Activated CD8-positive, alpha-beta memory T cell treated with anti-CD3 and anti-CD28 coated beads for 24 hours (primary cell): ENCODE data around the gene TMEM19.

Experiments used
- DNase-seq: peaks from one replicate; pipeline ENCODE4 v3.0.0-alpha.2; 2020

Gene TMEM19

DNA sequence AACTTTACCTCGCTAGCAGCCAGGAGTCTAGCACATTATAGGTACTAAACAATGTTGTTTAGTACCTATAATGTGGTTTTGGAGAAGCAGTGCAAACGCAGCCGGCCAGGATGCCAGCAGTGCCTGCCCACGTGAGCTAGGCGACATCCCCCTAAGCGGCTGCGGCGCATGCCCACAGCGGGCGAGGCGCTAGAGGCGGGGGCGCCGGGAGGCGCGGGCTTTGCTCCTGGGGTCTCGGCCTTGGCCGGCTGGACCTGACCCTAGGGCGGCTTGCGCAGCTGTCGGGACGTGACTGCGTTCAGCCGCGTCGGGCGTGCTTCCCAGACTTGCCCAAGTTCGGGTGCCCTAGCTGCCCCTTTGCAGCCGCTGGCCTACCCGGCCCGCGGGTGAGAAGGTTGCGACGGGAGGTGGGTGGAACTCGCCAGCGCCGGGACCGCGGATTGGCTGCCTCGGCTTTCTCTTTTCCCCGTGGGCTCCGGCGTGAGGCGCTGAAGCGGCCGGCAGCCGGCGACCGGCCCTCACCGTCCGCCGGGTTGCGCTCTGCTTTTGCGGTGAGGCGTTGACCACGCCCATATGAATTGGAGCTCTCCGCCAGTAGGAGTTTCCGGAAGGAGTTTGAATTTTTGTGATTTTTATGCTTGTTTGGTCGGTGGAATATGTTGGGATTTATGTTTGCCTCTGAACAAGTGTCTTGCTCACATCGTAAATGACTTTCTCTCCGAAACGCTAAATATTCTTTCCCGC lies at the start of gene TMEM19:
TMEM19 (plus strand) TSS at position 169 of the 744 bp plus-strand sequence. CDS start 599 bp downstream, outside the sequence.
- peak; percentile 93 for DNase-seq

DNA sequence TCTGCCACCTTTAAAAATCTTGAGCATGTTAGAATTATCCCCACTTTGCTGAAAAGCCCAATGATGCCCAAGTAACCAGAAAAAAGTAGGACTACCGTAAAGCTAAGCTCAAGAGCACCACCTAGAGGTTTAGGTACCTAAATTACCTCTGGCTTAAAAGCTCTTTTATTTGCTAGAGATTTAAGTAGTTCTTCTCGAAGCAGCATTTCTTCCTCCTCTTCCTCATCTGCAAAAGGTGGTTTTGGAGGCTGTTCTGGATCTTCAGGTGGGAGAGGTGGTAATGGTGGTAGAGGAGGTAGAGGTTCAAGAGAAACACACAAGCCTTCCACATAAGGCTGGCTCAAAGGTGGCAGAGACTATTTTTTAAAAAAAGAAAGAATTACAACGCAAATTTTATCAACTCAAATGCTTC lies 49.2 kb upstream of the TMEM19 start:
- DNase-seq, result no peak

DNA sequence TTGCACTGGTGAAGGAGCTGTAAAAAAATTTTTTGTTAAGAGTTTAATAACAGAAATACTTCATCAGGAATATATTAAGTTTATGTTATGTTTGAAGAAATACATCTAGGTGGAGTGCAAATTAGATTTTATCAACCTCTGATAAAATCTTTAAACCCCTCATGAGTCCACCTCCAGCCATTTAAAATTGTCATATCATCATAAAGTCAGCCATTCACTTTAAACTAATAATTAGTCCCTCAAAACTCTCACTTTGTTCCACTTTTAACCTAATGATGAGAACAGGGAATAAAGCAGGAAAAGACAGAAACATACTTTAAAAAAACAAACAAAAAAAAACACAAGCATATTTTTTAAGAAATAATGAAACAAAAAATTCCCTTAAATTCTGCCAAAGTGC lies 47.4 kb upstream of the TMEM19 start:
- DNase-seq, result no peak

DNA sequence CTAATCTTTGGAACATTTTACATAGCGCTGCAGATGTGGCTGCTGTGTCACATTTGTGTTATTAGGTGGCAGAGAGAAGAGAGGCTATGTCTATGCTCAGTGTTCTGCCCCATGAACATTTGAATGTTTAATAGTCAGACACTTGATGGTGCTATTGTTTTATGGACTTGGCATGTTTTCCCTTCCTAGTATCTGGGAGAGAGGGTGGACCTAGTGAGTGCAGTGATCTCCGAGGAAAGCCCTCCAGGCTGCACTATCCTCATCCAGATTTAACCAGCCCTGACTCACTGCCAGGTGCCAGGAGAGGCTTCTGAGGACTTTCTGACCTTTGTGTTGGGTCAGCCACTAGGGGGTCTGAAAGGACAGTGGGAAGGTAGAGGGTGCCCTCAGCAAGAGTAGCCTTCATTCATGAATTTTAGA lies 46.5 kb upstream of the TMEM19 start:
- no peak for DNase-seq

DNA sequence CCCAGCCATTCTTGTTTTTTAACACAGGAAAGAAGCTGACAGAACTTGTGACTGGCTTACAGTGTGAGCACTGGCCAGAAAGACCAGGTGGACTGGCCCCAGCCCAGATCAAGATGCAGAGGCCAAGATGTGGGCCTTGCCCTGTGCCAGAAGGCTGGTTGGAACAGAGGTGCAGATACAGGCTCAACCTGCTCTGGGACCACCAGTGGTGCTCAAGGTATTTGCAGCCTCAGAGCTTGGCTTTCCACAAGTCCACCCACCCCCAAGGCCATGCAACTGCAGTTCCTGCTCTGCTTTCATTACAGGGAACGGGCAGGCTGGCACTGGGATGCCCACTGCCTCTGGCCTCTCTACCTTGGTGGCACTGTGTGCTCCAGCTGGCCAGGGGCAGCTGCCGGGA lies 45.6 kb upstream of the TMEM19 start:
- DNase-seq, result no peak

DNA sequence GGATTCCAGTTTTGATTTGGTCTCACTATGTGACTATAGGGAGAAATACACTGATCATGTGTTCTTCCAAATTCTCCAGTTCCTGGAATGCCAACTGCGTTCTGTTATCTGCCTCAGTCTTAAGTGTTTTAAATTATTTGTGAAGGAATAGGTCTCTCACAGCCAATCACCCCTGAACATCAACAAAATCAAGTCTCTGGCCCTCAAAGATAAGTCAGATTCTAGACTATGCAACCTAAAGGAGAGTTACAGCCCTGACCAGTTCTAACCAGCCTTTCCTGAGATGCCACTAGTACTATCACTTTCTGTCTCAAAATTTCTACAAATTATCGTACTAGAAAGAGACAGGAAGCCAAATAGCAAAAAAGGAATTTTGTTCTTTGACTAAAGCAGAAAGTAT lies 44.5 kb upstream of the TMEM19 start:
- DNase-seq, result no peak

DNA sequence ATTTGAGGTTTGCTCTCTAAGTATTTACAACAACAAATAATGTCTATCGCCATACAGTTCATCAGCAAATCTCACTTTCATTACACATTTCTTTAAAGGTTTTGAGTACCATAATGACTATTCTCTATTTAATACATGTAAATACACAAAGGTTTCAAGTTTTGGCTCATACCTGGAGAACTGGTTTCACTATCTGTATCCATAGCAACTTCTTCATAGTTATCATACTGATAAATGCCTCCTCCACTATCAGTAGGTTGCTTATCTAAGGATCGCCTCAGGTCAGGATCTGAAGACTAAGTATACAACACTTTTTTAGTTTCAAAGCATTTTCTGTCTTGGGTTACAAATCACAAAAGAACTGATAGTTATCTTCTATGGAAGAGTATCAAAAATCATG lies 43.6 kb upstream of the TMEM19 start:
- no peak for DNase-seq

DNA sequence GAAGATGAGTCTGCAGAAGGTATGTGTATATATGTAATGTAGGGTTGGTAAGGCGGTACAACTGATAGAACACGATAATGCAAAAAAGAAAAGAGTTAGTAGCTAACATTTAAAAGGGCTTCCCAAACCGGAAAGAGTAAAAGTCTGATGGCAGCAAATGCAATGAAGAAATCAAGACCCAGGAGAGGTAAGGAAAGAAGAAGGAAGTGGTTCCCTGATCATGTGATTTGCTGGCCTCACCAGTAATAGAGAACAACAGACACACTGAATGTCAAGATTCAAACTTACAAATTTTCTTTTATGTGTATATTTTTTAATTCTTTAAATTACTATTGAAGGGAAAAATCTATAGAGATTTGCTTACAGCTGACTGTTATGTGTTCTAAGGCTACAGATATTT lies 40.6 kb upstream of the TMEM19 start:
- DNase-seq, result no peak

DNA sequence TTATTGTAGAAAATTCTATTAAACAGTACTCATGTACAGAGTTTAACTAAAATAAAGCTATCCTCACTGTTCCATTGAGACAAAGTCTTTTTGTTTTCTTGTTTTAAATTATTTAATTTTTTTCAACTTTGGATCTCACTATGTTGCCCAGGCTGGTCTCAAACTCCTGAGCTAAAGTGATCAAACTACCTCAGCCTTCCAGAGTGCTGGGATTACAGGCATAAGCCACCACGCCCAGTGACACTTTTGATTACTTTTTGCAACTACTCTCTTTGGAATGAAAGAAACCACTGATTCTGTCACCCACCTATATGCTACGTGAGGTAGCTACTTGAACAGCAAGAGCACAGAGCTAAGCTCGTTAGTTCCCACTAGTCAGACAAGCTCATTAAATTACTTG lies 39.4 kb upstream of the TMEM19 start:
- no peak for DNase-seq

DNA sequence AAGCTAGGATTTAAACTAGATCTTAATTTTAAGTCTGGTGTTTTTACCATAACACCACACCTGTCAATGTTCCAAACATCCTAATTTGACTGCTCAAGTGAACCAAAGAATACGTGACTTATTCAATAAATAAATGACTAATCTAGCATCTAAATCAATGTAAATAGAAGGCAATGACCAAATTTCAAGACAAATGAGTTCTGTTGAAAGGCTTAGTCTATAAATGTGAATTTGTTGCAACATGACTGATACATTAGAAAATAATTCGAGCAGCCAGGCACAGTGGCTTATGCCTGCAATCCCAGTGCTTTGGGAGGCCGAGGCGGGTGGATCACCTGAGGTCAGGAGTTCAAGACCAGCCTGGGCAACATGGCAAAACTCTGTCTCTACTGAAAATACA lies 37.3 kb upstream of the TMEM19 start:
- no peak for DNase-seq

DNA sequence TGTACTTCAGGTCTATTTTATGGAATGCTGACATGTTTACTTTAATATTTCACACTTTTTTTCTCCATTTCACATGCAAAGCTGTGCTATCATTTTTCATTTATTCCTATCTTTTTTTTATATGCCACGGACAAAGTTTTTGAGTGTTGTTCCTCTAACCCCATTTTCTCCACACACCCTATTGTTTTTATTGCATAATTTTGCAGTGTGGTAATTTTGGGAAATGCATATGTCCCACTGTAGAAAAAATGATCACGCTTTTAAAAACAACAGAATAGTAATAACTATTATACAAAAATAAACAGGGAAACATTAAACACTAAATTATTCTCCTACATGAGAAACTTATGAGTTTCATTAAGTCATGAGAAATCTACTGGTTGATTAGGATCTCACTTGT lies 36.5 kb upstream of the TMEM19 start:
- no peak for DNase-seq

DNA sequence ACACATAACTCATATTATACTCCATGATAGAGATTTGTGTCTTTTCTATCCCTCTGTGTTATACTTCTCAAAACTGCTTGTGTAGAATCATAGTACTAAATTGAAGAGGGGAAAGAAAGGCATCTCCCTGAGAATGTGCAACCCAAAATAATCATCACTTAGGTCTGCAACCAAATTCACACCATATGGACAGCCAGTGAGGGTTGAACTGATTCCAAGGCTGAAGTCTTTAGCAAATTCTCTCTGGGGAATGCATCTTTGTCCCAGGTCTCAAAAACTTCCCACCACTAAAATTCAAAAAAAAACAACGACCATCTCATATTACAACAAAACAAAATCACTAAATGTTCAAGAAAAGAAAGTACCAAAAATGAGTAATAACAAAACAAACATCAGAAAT lies 33.2 kb upstream of the TMEM19 start:
- no peak for DNase-seq

DNA sequence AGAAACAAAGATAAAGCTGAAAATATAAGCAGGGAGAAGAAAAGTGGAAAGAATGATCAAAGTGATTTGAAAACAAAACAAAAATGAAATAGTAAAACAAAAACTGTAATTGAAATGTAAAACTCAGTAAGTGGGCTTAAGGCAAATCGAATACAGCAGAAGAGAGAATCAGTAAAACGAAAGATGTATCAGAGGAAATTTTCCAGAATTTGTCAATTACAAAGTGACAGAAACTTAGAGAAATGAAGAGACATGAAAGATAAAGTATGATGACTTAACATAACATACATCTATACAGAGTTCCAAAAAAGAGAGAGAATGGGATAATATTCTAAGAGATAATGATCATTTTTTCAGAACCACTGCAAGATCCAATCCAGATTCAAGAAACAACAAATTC lies 32.7 kb upstream of the TMEM19 start:
- no peak for DNase-seq

DNA sequence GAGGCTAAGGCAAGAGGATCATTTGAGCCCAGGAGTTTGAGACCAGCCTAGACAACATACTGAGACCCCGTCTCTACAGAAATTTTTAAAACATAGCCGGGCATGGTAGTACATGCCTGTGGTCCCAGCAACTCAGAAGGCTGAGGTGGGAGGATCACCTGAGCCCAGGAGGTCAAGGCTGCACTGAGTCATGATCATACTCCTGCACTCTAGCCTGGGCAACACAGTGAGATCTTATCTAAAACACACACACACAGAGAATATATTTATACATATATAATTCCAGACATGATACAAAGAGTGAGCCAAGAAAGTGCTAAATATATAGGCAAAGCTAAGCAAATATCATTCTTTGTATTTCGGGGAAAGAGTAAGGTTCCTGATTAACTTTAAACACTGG lies 31.7 kb upstream of the TMEM19 start:
- no peak for DNase-seq

DNA sequence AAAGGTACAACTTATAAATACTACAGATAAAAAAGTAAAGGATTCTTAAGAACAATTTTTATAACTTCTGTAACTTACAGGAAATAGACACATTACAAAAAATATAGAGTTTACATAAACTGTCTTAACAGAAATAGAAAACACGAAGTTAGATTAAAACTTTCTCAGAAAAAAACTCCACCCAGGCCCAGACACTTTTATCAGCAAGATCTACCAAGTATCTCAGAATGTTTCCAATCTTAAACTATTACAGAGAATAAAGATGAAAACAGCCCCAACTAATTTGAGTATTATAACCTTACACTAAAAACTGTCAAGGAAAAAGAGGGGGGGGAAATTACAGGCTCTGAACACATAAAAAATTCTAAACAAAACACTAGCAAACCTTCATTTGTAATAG lies 30.4 kb upstream of the TMEM19 start:
- DNase-seq, result no peak

DNA sequence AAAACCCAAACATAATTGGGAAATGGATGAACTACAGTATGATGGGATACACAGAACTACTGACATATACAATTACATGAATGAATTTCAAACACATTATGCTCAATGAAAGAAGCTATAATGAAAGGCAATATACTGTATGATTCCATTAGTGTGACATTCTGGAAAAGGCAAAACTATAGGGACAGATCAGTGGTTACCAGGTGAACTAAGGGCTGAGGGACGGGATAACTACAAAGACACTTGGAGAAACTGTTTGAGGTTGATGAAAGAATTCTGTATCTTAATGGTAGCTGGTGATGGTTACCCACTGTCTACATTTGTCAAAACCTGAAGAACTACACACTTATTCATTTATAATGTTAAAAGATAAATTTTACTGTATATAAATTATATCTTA lies 30.0 kb upstream of the TMEM19 start:
- DNase-seq, result no peak

DNA sequence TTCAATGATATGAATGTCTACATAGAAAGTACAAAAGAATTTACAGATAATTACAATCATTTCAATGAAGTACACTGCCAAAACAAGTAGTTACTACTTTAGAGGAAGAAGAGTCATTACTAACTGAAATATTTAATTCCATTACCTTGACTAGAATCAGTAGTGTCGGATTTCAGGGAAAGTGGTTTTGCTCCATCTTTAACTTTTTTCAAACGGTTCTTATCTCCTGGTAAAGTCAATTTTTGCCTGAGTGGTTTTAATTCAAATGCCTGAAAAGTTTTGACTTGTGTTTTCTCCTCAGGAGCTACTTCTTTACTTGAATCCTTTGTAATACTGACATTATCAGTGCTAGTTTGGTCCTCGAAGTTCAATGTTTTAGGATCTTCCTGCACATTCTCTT lies 29.1 kb upstream of the TMEM19 start:
- no peak for DNase-seq

DNA sequence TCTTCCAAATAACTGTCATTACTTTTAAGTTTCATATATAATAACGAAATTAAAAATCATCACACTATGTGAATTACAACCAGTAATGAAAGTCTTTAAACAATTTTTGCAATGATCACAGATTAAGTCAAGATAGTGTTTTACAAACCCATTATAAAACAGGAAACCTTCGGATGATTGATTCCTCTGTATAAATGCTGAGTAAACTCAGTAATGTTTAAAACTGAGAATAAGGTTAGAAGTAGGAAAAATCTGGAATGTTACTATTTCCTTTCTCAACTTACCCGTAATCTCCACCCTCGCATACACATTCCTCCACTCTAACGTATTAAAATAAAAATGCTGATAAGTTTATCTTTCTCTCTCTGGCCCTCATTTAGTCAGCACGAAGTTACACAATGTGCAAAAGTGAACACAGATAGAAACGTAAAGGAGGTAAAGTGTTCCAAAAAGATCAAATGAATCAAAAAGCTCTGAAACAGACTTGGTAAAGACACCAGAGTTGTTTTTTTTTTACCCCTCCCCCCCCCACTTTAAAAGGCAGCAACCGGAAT lies 23.8 kb upstream of the TMEM19 start:
- no peak for DNase-seq

DNA sequence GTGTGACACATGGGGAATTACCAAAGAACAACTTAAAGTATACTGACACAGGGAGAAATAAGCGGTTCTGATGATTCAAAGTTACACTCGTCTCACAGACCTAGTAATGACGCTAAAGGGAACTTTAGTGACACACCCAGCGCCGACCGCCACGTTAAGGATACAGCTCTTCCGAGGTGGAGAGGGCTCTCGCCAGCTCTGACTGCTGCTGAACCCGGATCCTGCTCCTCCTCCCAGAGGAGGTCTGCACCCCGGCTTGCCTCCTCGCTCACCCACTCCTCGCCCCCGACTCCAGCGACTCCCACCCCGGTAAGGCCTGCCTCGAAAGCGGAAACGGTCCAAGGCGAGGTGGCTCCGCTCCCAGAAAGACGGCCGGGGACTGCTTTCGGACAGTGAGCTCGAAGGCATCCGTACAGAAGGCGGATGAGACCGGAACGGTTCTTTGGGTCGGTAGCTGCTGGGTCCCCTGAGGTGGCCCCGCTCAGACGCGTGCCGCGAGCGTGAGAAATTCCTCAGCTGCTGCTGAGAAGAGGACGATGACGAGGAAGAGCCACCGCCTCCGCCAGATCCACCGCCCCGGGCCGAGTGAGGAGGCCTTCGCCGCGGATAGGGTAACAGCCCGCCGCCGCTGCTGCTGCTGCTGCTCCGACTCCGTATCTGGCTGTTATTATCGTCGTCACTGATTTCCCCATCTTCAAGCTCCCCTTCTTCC lies 22.9 kb upstream of the TMEM19 start:
- peak; percentile 88 for DNase-seq

DNA sequence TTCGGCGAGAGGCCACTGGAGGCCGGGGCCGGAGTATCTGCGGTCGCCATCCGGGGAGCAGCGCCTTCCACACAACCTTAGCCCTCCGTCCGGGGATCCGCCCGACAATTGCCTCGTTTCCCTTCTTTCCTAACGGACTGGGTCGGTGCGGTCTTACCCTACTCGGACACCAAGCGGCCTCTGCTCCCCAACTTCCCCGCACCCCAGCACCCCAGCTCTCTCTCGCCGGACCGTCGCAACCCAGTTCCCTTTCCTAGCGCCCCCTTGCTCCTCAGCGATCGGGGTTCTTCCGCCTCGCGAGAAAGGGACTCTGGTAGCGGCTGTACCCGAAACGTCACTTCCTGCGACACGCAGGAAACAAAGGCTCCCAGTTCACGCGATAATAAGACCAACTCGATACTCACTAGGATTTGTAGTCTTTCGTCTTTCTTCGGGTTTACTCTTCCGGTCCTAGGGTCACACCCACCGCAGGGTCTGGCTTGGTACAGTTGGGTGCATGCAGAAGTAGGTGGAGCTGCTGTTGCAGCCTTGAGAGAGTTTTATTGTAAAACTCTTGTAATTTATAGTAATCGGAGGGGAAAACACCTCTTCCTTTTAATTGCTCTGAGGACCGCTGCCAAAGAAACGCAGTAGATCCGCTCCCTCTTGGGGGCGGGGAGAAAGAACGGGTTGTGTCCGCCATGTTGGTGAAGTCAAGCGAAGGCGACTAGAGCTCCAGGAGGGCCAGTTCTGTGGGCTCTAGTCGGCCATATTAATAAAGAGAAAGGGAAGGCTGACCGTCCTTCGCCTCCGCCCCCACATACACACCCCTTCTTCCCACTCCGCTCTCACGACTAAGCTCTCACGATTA lies 22.1 kb upstream of the TMEM19 start, which contains the start of the genes THAP2 and ZFC3H1:
THAP2 (plus strand) TSS at position 741 of the 850 bp plus-strand sequence. CDS start 209 bp downstream, outside the sequence.
ZFC3H1 (minus strand) TSS at position 288 of the 850 bp plus-strand sequence; CDS start at position 50, 238 bp downstream.
- DNase-seq, result peak; percentile 90

DNA sequence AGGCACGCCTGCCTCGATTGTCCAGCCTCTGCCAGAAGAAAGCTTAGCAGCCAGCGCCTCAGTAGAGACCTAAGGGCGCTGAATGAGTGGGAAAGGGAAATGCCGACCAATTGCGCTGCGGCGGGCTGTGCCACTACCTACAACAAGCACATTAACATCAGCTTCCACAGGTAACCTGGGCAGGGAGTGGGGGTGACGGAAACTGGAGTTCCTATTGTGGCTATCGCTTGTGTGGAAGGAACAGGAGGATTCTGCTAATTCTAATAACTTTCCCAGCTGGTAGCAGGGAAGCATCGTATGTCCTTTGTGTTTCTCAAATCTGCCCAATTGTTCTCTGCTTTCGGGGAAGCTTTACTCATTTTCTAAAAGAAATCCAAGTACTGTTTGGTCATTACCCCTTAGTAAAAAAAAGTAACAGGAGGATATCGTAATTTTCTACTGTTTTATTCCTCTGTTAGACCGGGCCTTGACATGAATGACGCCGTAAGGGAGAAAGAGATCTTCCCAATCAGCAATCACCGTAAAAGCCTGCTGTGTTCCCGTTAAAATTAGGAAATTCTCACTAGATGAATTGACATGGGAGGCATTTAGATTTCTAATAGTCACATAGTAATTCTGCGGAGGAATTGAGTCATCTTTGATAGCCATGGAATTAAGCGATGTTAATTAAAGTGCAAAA lies 21.3 kb upstream of the TMEM19 start:
- no peak for DNase-seq

DNA sequence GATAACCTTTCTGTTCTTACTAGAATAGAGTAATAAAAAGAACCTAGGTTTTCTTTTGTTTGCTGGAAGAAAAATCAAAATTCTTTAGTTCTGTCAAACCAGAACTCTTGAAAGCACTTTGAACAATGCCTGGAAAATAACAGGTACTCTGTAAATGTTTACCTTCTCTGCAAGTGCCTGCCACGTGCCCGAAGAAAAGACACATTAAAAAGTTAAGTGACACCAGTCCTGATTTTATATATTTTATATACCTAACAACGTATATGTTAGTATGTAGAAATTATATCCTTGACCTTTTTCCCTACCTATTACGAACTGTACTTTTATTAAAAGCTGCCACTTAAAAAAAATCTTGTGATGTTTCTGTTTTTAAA lies 20.8 kb upstream of the TMEM19 start:
- DNase-seq, result no peak

DNA sequence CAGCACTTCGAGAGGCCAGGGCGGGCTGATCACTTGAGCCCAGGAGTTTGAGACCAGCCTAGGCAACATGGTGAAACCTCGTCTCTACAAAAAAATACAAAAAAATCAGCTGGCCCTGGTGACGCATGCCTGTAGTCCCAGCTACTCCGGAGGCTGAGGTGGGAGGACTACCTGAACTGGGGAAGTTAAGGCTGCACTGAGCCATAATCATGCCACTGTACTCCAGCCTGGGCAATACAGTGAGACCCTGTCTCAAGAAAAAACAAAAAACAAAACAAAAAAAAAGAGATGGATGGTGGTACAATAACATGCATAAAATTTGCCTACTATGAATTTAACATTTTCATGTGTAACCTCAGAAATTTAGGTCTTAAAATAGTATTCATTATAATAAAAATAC lies 19.6 kb upstream of the TMEM19 start:
- no peak for DNase-seq
